Sigmoid colon (tissue), 7 donors: ENCODE measurements around the gene CCDC91. TPM values are rescaled to one million over a fixed set of nuclear protein-coding genes. Genes with fewer than 3 reads are reported as not detected.

ENCODE experiments used
- DNase-seq: peaks from one replicate; pipeline ENCODE4 v3.0.0-alpha.2; 2019
- H3K27ac ChIP-seq, 4 donors: fragments of 200-600 bp; sonication (generic); one replicate each; pipeline ENCODE4 v1.5.1; 2016 to 2019; ENCODE audit warnings: mild to moderate bottlenecking in 1 of 4
- H3K27me3 ChIP-seq, 3 donors: fragments of 200-600 bp; sonication (generic); one replicate each; pipeline ENCODE4 v1.5.1; 2019; ENCODE audit warnings: mild to moderate bottlenecking in 1 of 3
- H3K36me3 ChIP-seq, 4 donors: fragments of 200-600 bp; sonication (generic); one replicate each; pipeline ENCODE4 v1.5.1; 2016 to 2019
- H3K4me1 ChIP-seq, 4 donors: fragments of 200-600 bp; sonication (generic); one replicate each; pipeline ENCODE4 v1.5.1; 2017 to 2019
- H3K4me3 ChIP-seq, 4 donors: fragments of 200-600 bp; sonication (generic); one replicate each; pipeline ENCODE4 v1.5.1; 2017 to 2019; ENCODE audit warnings: mild to moderate bottlenecking in 2 of 4, moderate library complexity in 1 of 4
- H3K9me3 ChIP-seq, 4 donors: fragments of 200-600 bp in 3 of 4; sonication (generic) in 3 of 4; one replicate each; pipeline versions ENCODE4 v1.5.1 to v1.6.1; 2013 to 2019
- EP300 ChIP-seq, 4 donors: sonication (generic); formaldehyde crosslinking; IDR thresholded peaks; one replicate each; pipeline ENCODE4 v1.6.1; 2017; ENCODE audit warnings: antibody characterized with exemption in 4 of 4
- POLR2A ChIP-seq, 2 donors: fragments of 450-650 bp; IDR thresholded peaks; one replicate each; pipeline ENCODE4 v1.6.1; 2016; ENCODE audit warnings: antibody characterized with exemption in 2 of 2, mild to moderate bottlenecking in 2 of 2, moderate library complexity in 2 of 2
- POLR2AphosphoS5 ChIP-seq, 4 donors: sonication (generic); formaldehyde crosslinking; IDR thresholded peaks; one replicate each; pipeline ENCODE4 v1.6.1; 2017; ENCODE audit warnings: antibody characterized with exemption in 4 of 4
- WGBS, 2 donors: extraction: QIAGEN DNeasy Blood & Tissue Kit; methylation state at CpG; one replicate each; pipeline ENCODE4 v1.1.7; 2013; 5-methylcytosine and 5-hydroxymethylcytosine counted together
- intact Hi-C: fragments of 100-400 bp; cut with DNase I; formaldehyde crosslinking; loops from one replicate; pipeline ENCODE4 v1.15.1; 2023
- polyA plus RNA-seq, 3 donors: library from polyadenylated mRNA; stranded (reverse); fragments of 200-250 nt; gene quantifications; one replicate each; pipeline ENCODE4 v1.2.3, GENCODE V29; 2013
- total RNA-seq, 4 donors: library from RNA; depleted of rRNA; stranded (reverse); fragments of >200 nt; gene quantifications; one replicate each; pipeline ENCODE4 v1.1.0, GENCODE V29; 2016
- TF ChIP-seq, protein P1 (sequence below), 4 experiments: fragments of 450-650 bp in 3 of 4; fragments of 200-600 bp in 1 of 4; IDR thresholded peaks; one replicate each; pipeline ENCODE4 v1.5.1; 2016 to 2019; ENCODE audit warnings: antibody characterized with exemption in 4 of 4, mild to moderate bottlenecking in 3 of 4, moderate library complexity in 2 of 4
- donor health status: healthy with polysubstance abuse.
- donor health status: Bipolar disorder and iron deficiency.
- donor health status: healthy.

CCDC91 gene
- total and polyA plus RNA-seq, 7 donors = 12.4 to 85.7 (median 42.9) TPM

DNA sequence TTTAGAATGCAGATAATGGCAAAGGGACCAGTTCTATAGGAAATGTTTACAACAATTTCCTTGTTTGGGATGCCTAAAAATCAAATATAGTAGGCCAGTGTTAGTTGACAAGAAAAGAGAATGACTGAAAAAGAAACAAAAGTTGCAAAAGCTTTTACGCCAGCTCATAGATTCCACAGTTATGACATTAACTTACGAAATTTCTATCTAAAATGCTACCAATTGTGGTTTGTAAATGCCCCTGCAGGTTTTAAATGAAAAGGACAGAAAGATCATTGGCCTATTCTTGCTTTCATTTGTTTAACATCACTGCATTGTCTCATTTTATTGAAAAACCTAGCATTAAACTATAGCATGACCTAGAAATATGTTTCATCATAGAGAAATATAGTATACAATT is 345.8 kb downstream of the CCDC91 start:
- no peak for DNase-seq
- no peaks in the 10 kb centered on the region for H3K27me3 ChIP-seq
- H3K4me3 ChIP-seq = no peak overlapping the region
- TF ChIP-seq, protein P1, sequence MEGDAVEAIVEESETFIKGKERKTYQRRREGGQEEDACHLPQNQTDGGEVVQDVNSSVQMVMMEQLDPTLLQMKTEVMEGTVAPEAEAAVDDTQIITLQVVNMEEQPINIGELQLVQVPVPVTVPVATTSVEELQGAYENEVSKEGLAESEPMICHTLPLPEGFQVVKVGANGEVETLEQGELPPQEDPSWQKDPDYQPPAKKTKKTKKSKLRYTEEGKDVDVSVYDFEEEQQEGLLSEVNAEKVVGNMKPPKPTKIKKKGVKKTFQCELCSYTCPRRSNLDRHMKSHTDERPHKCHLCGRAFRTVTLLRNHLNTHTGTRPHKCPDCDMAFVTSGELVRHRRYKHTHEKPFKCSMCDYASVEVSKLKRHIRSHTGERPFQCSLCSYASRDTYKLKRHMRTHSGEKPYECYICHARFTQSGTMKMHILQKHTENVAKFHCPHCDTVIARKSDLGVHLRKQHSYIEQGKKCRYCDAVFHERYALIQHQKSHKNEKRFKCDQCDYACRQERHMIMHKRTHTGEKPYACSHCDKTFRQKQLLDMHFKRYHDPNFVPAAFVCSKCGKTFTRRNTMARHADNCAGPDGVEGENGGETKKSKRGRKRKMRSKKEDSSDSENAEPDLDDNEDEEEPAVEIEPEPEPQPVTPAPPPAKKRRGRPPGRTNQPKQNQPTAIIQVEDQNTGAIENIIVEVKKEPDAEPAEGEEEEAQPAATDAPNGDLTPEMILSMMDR (IDR thresholded peaks at IDR 0.05) = no peak
- no peak for TF ChIP-seq POLR2AphosphoS5 (IDR thresholded peaks at IDR 0.05)
- no peak for TF ChIP-seq EP300 (IDR thresholded peaks at IDR 0.05)
- no peak for TF ChIP-seq POLR2A (IDR thresholded peaks at IDR 0.05)
- no peaks in the 10 kb centered on the region for H3K9me3 ChIP-seq
- H3K4me1 ChIP-seq = peaks cover 0 to 23% (median 7%) of the 10 kb centered on the region in 4 donors
- no peaks in the 10 kb centered on the region for H3K36me3 ChIP-seq
- H3K27ac ChIP-seq = no peak overlapping the region
- WGBS, 2 donors = 83 to 87% methylated on average over 2 of the region's 2 CpGs
- intact Hi-C loops = no loop called here

DNA sequence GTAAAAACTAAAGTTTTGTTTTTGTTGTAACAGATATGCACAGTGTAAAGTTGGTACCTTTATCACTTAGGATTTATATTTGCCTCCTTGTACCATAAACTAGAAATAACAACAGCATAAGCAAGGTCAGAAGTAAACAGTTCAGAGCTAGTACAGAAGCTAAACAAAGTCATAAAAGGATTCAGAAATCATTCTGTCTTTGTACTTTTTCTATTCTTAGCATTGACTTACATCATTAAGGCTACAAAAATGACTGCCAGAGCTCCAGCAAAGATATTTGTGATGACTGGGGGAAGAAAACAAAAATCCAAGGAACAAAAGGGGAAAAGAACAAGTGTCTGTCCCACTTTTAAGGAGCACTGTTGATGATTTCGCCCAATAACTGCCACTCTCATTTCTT is 347.2 kb downstream of the CCDC91 start:
- no peaks in the 10 kb centered on the region for H3K9me3 ChIP-seq
- intact Hi-C loops = no loop called here
- peaks cover 0 to 23% (median 7%) of the 10 kb centered on the region in 4 donors for H3K4me1 ChIP-seq
- no peak overlapping the region for H3K4me3 ChIP-seq
- 92 to 97% methylated on average over 1 of the region's 1 CpG for WGBS, 2 donors
- no peaks in the 10 kb centered on the region for H3K27me3 ChIP-seq
- DNase-seq = no peak
- peak overlapping the region in 2 of 4 donors; percentile 23 to 24 for H3K27ac ChIP-seq
- TF ChIP-seq POLR2A (IDR thresholded peaks at IDR 0.05) = no peak
- TF ChIP-seq, protein P1 (IDR thresholded peaks at IDR 0.05) = no peak
- no peak for TF ChIP-seq POLR2AphosphoS5 (IDR thresholded peaks at IDR 0.05)
- no peaks in the 10 kb centered on the region for H3K36me3 ChIP-seq

DNA sequence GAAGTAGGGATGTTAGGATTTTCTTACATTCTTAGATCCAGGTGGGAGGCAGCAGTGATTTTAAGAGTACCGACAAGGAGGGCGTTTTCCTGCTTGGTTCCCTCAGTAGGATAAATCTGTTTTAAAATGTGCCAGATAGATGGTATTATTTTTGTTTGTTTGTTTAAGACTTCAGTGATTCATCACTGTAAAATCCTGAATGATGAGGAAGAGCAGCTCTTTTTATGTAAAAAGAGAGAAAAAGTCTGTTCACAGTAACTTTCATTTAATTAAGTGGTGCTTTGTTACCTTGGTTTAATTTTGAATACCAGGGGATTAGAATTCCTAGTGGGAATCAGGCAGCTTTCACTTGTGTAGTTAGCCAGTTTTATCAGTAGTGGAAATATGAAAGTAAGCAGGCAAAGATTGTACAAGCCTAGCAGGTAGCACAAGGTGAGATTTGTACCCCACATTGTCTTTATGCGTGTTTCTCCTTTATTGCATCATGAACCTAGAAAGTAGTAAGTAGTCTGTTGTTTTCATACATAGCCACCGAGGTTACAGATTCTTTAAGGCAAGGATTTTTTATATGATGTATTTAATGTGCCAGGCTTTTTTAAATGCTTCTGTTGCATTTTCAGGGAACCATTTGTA is 349.6 kb downstream of the CCDC91 start:
- Histone ChIP-seq H3K4me3 (no peak overlapping the region), H3K36me3 (no peaks in the 10 kb centered on the region), H3K4me1 (peaks cover 0 to 23% (median 7%) of the 10 kb centered on the region in 4 donors), H3K27me3 (no peaks in the 10 kb centered on the region), H3K9me3 (no peaks in the 10 kb centered on the region), H3K27ac (no peak overlapping the region)
- DNase-seq = no peak
- intact Hi-C loops = no loop called here
- 95% methylated on average over 4 of the region's 4 CpGs for WGBS, 2 donors
- TF ChIP-seq POLR2AphosphoS5 (IDR thresholded peaks at IDR 0.05) (no peak), EP300 (IDR thresholded peaks at IDR 0.05) (no peak), POLR2A (IDR thresholded peaks at IDR 0.05) (no peak)
- TF ChIP-seq, protein P1 (IDR thresholded peaks at IDR 0.05) = no peak

DNA sequence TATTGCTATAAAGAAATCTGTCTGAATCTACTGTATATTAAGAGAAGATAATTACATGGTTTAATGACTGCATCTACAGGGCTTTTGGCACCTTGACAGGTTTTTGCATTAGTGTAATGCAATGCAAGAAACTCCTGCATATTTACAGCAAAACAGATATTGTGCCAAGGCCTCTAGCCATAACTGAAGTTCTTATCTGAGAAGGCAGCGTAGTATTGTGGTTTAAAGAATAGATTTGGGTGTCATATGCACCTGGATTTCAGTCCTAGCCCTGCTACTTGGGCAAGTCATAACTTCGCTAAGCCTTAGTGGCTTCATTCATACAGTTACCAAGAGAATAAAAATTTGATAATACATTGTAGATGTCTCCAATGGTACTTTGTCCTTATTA is 350.1 kb downstream of the CCDC91 start:
- Histone ChIP-seq H3K9me3 (no peaks in the 10 kb centered on the region), H3K4me1 (peaks cover 0 to 19% (median 5%) of the 10 kb centered on the region in 4 donors), H3K27ac (no peak overlapping the region), H3K4me3 (no peak overlapping the region), H3K36me3 (no peaks in the 10 kb centered on the region), H3K27me3 (no peaks in the 10 kb centered on the region)
- TF ChIP-seq EP300 (IDR thresholded peaks at IDR 0.05) (no peak), POLR2AphosphoS5 (IDR thresholded peaks at IDR 0.05) (no peak), POLR2A (IDR thresholded peaks at IDR 0.05) (no peak)
- TF ChIP-seq, protein P1 (IDR thresholded peaks at IDR 0.05) = no peak
- no peak for DNase-seq
- WGBS, 2 donors = 96 to 98% methylated on average over 2 of the region's 2 CpGs
- intact Hi-C loops = no loop called here
